HepG2 (cell line): ENCODE data around the gene HP1BP3. TPM values are rescaled to one million over a fixed set of nuclear protein-coding genes. Genes with fewer than 3 reads are reported as not detected.
A peak's percentile ranks its signal among the peaks of the same experiment; 100 is the strongest.

Source experiments
- CREB3 ChIP-seq: sonication (generic); formaldehyde crosslinking; IDR thresholded peaks from 2 replicates; pipeline ENCODE4 v1.5.0; 2020; ENCODE audit warnings: missing genetic modification reagents
- ELF1 ChIP-seq: sonication (generic); formaldehyde crosslinking; IDR thresholded peaks from 2 replicates; pipeline ENCODE4 v1.4.0; 2020; ENCODE audit warnings: missing genetic modification reagents
- ERF ChIP-seq: IDR thresholded peaks from 2 replicates; pipeline ENCODE4 v1.6.1; 2018; ENCODE audit warnings: missing biosample characterization, missing genetic modification reagents
- FOXO4 ChIP-seq: sonication (generic); formaldehyde crosslinking; conservative IDR thresholded peaks from 2 replicates; pipeline ENCODE4 v1.8.1; 2023; ENCODE audit warnings: missing genetic modification reagents
- KDM3A ChIP-seq: IDR thresholded peaks from 2 replicates; pipeline ENCODE4 v1.6.1; 2018; ENCODE audit warnings: low read depth, missing compliant biosample characterization
- KMT2B ChIP-seq: IDR thresholded peaks from 2 replicates; pipeline ENCODE4 v1.6.1; 2016; ENCODE audit warnings: missing genetic modification reagents, missing compliant biosample characterization
- MXI1 ChIP-seq: IDR thresholded peaks from 3 replicates; pipeline ENCODE4 v1.6.1; 2012; ENCODE audit warnings: low read depth, low read length, inconsistent platforms, borderline replicate concordance
- NKX3-1 ChIP-seq: sonication (generic); formaldehyde crosslinking; IDR thresholded peaks from 2 replicates; pipeline ENCODE4 v1.5.0; 2020; ENCODE audit warnings: missing genetic modification reagents
- NONO ChIP-seq, 2 experiments: fragments of 450-650 bp in 1 of 2; sonication (generic) in 1 of 2; formaldehyde crosslinking in 1 of 2; IDR thresholded peaks in 1 of 2; conservative IDR thresholded peaks in 1 of 2; 2 replicates each; pipeline versions ENCODE4 v1.6.1 to v1.8.0; 2017 to 2022; ENCODE audit warnings: mild to moderate bottlenecking in 1 of 2, missing genetic modification reagents in 1 of 2, moderate library complexity in 1 of 2
- PAX8 ChIP-seq: sonication (generic); formaldehyde crosslinking; IDR thresholded peaks from 2 replicates; pipeline ENCODE4 v1.8.0; 2022; ENCODE audit warnings: mild to moderate bottlenecking, missing genetic modification reagents, borderline replicate concordance
- RFX5 ChIP-seq: IDR thresholded peaks from 2 replicates; pipeline ENCODE4 v1.6.1; 2011; ENCODE audit warnings: low read depth, low read length, improper control_type of control experiment
- SPEN ChIP-seq: sonication (generic); formaldehyde crosslinking; IDR thresholded peaks from 2 replicates; pipeline ENCODE4 v1.5.1; 2020; ENCODE audit warnings: low read depth, mild to moderate bottlenecking, missing genetic modification reagents
- TEF ChIP-seq: sonication (generic); formaldehyde crosslinking; IDR thresholded peaks from 2 replicates; pipeline ENCODE4 v1.5.0; 2020; ENCODE audit warnings: missing genetic modification reagents
- TERF1 ChIP-seq: sonication (generic); formaldehyde crosslinking; IDR thresholded peaks from 2 replicates; pipeline ENCODE4 v1.8.0; 2022; ENCODE audit warnings: mild to moderate bottlenecking, missing genetic modification reagents, moderate library complexity
- ZEB1 ChIP-seq: IDR thresholded peaks from 2 replicates; pipeline ENCODE4 v1.6.1; 2012; ENCODE audit warnings: mild to moderate bottlenecking, low read depth, inconsistent platforms; ENCODE audit not compliant: insufficient replicate concordance
- ZFP1 ChIP-seq: IDR thresholded peaks from 2 replicates; pipeline ENCODE4 v1.6.1; 2016
- ZNF260 ChIP-seq: sonication (generic); formaldehyde crosslinking; IDR thresholded peaks from 2 replicates; pipeline ENCODE4 v1.4.0; 2020; ENCODE audit warnings: missing genetic modification reagents, low read depth, mild to moderate bottlenecking, borderline replicate concordance
- ZNF282 ChIP-seq: fragments of 450-650 bp; IDR thresholded peaks from 2 replicates; pipeline ENCODE4 v1.6.1; 2018; ENCODE audit not compliant: partially characterized antibody
- ZNF3 ChIP-seq: IDR thresholded peaks from 2 replicates; pipeline ENCODE4 v1.7.0; 2017; ENCODE audit warnings: inconsistent platforms
- ZNF788 ChIP-seq: sonication (generic); formaldehyde crosslinking; IDR thresholded peaks from 2 replicates; pipeline ENCODE4 v1.5.0; 2020; ENCODE audit warnings: mild to moderate bottlenecking, missing genetic modification reagents, borderline replicate concordance
- ZSCAN12 ChIP-seq: sonication (generic); formaldehyde crosslinking; IDR thresholded peaks from 2 replicates; pipeline ENCODE4 v1.9.0; 2021; ENCODE audit warnings: mild to moderate bottlenecking, missing genetic modification reagents
- ZXDC ChIP-seq: sonication (generic); formaldehyde crosslinking; IDR thresholded peaks from 2 replicates; pipeline ENCODE4 v1.5.0; 2020; ENCODE audit warnings: mild to moderate bottlenecking, missing genetic modification reagents
- polyA plus RNA-seq, 8 experiments: library from polyadenylated mRNA; depleted of rRNA in 3 of 8; stranded (reverse) in 7 of 8; unstranded in 1 of 8; fragments of >200 nt; fragmentation: Illumina TruSeq in 4 of 8; extraction: Trizol in 4 of 8; gene quantifications; 2 replicates each; pipeline versions ENCODE4 v1.2.1 to v1.2.3, GENCODE V29; 2011 to 2016; ENCODE audit warnings: low read depth in 4 of 8, missing spikeins in 1 of 8, mixed read lengths in 1 of 8; ENCODE audit not compliant: insufficient read depth in 1 of 8
- total RNA-seq, 5 experiments: library from RNA; depleted of rRNA; stranded (reverse); fragments of >200 nt; fragmentation: Illumina TruSeq; extraction: Trizol; gene quantifications; 2 replicates each; pipeline ENCODE4 v1.2.3, GENCODE V29; 2016; ENCODE audit warnings: low read depth in 1 of 5

Gene HP1BP3
- total and polyA plus RNA-seq, 2 of the 13 experiments (the other 11 are each of a cell fraction or from before 2014, with no cell fraction given) = 98.5 to 137 TPM

GRCh38 chr1:20732588-20733359, 54.3 kb downstream of the HP1BP3 start, which contains the start of gene SH2D5 (continued):
- TF ChIP-seq ZNF260 (CRISPR knock-in tag) = no peak
- no peak; the same call in 1 of the 2 replicates for TF ChIP-seq ZNF3 (CRISPR knock-in tag)
- TF ChIP-seq RFX5 = no peak
- 0 out of 2 replicates have a peak, but pooled peaks have one; percentile 78 for TF ChIP-seq ZSCAN12 (CRISPR knock-in tag)
- no peak for TF ChIP-seq CREB3 (CRISPR knock-in tag)
- TF ChIP-seq TERF1 = no peak
- peak; percentile 79 for TF ChIP-seq ERF (CRISPR knock-in tag)
- no peak for TF ChIP-seq TEF (CRISPR knock-in tag)
- no peak for TF ChIP-seq ZNF282
- no peak for TF ChIP-seq KMT2B (CRISPR knock-in tag)
- TF ChIP-seq KDM3A (CRISPR knock-in tag) = no peak
- peak; percentile 84; the same call in 2 of the 3 replicates for TF ChIP-seq MXI1
- TF ChIP-seq NONO (IDR thresholded peaks at IDR 0.05) = no peak
- no peak; the same call in none of the 2 replicates for TF ChIP-seq NONO (CRISPR knock-in tag; conservative IDR thresholded peaks at IDR 0.05)
- no peak for TF ChIP-seq ZNF788 (CRISPR knock-in tag)
- peak; percentile 25; the same call in 1 of the 2 replicates for TF ChIP-seq NKX3-1 (CRISPR knock-in tag)
- no peak for TF ChIP-seq ZXDC (CRISPR knock-in tag)
- no peak for TF ChIP-seq FOXO4 (CRISPR knock-in tag)
- no peak for TF ChIP-seq PAX8 (CRISPR knock-in tag)
- TF ChIP-seq SPEN (CRISPR knock-in tag) = 0 out of 2 replicates have a peak, but pooled peaks have one; percentile 20
- TF ChIP-seq ZEB1 = no peak
- TF ChIP-seq ZFP1 (CRISPR knock-in tag) = no peak
- TF ChIP-seq ELF1 (CRISPR knock-in tag) = 0 out of 2 replicates have a peak, but pooled peaks have one; percentile 29
